HG03025 (cell line): ENCODE data around the gene OCRL.

ENCODE experiments used
- ATAC-seq: cut with Tn5 transposase; IDR thresholded peaks from one replicate; pipeline ENCODE4 v1.9.1; 2021; ENCODE audit warnings: mild to moderate bottlenecking, moderate library complexity; ENCODE audit not compliant: unreplicated experiment, low FRiP score

The OCRL gene

DNA sequence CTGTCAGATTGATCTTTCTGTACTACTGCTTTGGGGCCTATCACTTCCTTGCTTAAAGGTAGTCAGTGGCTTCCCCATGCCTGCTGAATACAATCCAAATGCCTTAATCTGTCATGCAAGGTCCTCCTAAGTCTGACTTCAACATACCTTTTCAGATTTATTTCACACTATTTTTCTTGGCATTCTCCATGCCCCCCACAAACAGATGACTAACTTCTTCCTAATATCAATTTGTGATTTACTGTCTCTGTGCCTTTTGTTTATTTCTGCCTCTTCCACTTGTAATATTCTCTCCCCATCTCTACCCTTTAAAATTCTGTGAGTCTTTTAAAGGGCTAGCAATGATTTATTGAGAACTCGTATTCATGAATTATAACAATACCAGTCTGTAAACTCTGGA, 41.8 kb downstream of the OCRL start:
- ATAC-seq = no peak

- no peak for ATAC-seq
These were observed 45.1 kb downstream of the OCRL start for GRCh38 chrX:129585167-129585566.

DNA sequence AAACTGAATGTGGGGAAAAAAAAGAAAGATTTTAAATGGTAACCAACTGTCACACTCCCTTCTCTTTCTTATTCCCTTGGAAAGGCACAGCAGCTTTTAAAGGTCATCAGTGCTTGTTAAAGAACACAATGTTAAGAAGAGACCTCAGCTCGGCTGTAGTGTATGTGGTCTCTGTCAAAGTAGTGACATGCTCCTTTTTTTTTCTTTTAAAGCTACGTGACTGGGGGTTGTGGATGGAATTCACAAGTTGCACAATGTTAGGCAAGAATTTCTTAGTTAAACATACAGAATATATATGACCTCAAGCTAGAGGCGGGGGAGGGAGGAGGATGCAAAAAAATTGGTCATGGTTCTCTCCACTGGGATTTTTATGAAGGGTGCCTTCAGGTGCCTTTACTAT, 45.6 kb downstream of the OCRL start:
- no peak for ATAC-seq

GRCh38 chrX:129586446-129586845, 46.4 kb downstream of the OCRL start:
- ATAC-seq = no peak

DNA sequence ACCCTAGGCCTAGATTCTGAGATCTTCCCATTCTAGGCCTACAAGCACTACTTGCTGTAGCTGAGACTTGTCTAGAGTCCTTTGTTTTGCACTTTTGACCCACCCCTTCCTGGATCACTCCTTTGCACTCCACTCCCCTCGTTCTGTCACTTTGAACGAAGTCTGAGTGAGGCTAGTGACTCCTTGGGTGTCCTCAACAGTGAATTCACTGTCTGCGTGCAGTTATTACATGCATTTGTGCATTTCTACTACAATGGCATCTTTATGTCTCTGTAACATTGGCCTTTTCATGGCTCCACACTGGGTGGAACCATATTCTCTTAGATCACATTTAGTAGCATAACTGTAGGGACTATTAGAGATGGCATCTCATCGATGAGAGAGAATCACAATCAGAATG, 50.5 kb downstream of the OCRL start:
- ATAC-seq = no peak

DNA sequence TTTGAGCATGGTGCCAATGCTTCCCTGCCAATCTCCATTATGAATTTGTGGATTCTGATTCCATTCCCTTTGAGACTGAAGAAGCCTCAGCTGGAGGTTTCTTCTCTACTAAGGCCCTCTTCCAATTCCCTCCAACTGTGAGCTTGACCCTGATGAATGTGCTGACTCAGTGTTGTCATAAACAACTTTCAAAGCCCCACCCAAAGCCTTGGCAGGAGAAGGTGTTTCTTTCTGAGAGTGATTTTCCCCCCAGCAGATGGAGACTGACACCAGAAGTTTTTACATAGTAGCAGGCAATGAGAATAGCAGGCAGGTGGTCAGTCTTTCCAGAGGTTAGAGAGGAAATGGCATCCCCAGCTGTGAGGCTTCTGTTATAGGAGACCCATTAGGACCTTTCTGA, 53.1 kb downstream of the OCRL start:
- no peak for ATAC-seq

- no peak for ATAC-seq
These were observed 54.7 kb downstream of the OCRL start for GRCh38 chrX:129594781-129595180.

DNA sequence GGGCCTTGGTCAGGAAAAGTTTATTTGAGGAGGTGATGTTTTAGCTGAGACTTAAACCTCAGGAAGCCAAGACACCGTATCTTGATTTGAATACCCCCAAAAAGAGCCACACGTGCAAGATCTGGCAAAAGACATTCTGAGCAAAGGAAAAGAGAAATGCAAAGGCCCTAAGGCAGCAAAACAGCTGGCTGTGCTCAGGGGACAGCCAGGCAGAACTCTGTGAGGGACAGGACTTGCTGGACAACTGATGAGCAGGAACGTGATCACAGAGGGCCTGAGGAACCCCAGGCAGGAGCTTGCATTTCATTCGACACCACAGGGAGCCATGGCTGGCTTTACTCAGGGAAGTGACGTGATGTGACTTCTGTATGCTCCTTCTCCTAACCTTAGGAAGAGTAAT, 56.0 kb downstream of the OCRL start:
- no peak for ATAC-seq

DNA sequence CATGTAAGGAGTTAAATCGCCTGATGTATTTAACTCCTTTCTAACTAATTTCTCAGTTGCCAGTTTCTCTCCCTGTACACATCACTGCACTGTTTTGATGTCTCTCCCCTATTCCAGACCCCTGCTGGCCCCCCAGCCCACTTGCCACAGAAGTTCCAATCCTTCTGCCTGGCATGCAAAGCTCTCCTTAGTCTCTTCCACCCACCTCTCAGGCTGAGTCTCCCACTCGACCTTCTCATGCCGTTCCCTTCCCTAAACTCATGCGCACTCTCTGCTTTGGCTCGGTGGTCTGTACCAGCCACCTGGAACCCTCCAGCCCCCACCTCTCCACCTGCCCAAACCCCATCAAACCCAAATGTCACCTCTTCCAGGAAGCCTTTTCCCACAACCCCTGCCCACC, 57.8 kb downstream of the OCRL start:
- no peak for ATAC-seq

DNA sequence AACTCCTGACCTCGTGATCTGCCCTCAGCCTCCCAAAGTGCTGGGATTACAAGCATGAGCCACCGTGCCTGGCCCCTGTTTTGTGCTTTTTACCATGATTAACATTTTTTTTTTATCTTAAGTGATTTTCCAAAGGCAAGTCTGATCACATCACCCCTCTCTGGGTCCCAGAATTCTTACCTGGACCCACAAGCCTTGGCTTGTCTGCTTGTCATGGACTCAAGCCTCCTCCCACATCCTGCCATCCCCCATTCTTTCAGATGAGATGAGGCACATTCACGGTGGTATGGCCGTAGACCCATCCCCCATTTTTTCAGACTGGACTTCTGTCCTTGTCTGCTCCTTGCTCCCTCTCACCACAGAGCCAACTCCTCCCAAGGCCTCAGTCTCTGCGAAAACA, 59.4 kb downstream of the OCRL start:
- ATAC-seq = no peak

- no peak for ATAC-seq
These were observed 59.9 kb downstream of the OCRL start for GRCh38 chrX:129599996-129600395.

DNA sequence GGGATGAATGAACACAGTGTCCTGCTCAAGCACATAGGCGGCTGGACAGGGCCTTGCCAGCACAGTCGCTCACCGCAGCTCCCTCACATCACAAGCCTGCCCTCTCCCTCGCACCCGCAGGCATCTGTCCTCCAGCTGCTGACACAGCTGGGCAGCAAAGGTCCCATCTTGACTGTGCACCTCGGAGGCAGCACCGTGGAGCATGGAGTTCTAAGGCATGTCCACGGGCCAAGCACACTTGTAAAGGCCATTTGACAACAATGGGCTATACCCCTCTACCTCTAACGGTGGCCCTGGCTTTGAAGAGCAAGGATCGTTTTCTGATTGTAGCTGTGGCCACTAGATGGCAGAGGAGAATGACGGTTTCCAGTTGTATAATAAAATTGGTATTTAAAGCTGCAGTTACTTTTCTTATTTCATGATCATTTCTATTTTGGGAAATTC, 60.9 kb downstream of the OCRL start:
- no peak for ATAC-seq

DNA sequence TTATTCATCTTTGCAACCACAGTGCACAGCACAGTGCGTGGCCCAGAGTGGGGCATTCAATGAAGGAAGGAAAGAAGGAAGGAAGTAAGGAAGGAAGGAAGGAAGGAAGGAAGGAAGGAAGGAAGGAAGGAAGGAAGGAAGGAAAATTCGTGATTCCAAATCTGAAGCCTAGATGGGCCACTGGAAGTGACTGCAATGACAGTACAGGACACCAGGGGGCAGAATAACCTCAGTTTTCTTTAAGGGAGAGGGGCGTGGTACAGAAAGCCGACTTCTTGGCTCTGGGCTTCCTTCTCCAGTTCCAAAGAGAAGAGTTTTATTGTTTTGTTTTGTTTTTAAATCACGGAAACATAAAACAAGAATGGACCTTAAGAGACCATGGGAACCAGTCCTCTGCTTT, 66.9 kb downstream of the OCRL start:
- ATAC-seq = no peak

GRCh38 chrX:129608496-129608895, 68.4 kb downstream of the OCRL start:
- no peak for ATAC-seq

DNA sequence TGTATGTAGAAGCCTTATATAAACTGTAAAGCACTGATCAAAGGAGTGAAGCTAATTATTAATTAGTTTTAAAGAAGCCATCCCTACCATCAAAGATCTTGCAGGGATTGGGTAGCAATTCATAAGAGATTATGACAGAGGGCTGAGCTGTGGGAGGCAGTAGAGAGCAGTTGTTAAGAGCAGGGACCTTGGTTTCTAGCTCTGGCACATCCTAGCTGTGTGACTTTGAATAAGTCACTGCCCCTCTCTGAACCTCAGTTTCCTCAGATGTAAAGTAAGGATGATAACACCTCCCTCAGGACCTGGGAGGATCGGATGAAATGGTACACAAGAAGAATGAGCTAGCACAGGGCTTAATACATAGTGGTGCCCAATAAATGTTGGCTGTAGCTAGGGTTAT, 69.3 kb downstream of the OCRL start:
- no peak for ATAC-seq

GRCh38 chrX:129612396-129612795, 72.3 kb downstream of the OCRL start:
- ATAC-seq = no peak

- ATAC-seq = no peak
These were observed 73.5 kb downstream of the OCRL start for GRCh38 chrX:129613596-129613995.

- no peak for ATAC-seq
These were observed 74.6 kb downstream of the OCRL start for GRCh38 chrX:129614481-129615255.

GRCh38 chrX:129617420-129617819, 77.4 kb downstream of the OCRL start:
- ATAC-seq = no peak

DNA sequence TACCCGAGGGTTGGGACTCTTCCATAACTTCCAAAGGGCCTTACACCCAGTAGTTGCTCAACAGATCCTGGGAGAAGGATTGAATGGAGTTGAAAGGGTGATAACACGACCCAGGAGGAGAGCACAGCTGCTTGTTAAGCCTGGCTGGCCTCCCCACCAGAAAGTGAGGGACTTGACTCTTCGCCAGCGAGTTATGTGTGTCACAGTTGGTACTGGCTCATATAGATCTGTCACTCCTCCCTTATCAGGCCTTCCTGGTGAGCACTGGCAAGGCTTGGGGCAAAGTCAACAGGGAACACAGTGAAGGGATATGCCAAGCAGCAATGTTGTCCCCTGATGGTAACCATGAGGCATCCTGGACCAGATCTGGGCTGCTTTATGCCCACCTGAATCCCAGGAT, 78.9 kb downstream of the OCRL start:
- no peak for ATAC-seq

- no peak for ATAC-seq
These were observed 82.8 kb downstream of the OCRL start for GRCh38 chrX:129622757-129623301.

- no peak for ATAC-seq
These were observed 86.0 kb downstream of the OCRL start for GRCh38 chrX:129626026-129626425.
